Measurements from ENCODE around the gene CDK16. TPM values are rescaled to one million over a fixed set of nuclear protein-coding genes. Genes with fewer than 3 reads are reported as not detected.

Gene CDK16
- total RNA-seq, 5 donors from 2014 or later (not counting 1 experiment from before 2014, with no cell fraction given): 54.7 to 139 (median 60.4) TPM

- ATAC-seq (replicated peaks in 1 of 4): no peak
- Histone ChIP-seq H3K9me3 (no peaks in the 10 kb centered on the region), H3K4me3 (ENCODE audit: control insufficient read depth in 1 of 2, extremely low read depth in 1 of 2, low read length in 1 of 2) (no peak overlapping the region), H3K36me3 (ENCODE audit: control insufficient read depth in 2 of 2, extremely low read depth in 1 of 2, insufficient read depth in 1 of 2, low read length in 1 of 2) (peaks cover 30 to 77% of the 10 kb centered on the region in 2 donors), H3K27me3 (replicated peaks in 1 of 2; ENCODE audit: control insufficient read depth in 2 of 2, extremely low read depth in 1 of 2, insufficient read depth in 2 of 2, low read length in 1 of 2) (no peaks in the 10 kb centered on the region), H3K27ac (ENCODE audit: low read length) (no peak overlapping the region), H3K4me1 (ENCODE audit: control insufficient read depth in 1 of 2, extremely low read depth in 1 of 2, insufficient read depth in 2 of 2, low read length in 2 of 2) (peaks cover 5 to 18% of the 10 kb centered on the region in 2 experiments)
- ChIA-PET POLR2A (interaction anchor here in 1 of 2 donors (0.6 kb wide), 1 partner anchor 602 kb away, joined by 3 read pairs; no protein-coding TSS in a partner anchor), CTCF (interaction anchor here in 1 of 2 donors (0.6 kb wide), 1 partner anchor 332 kb away, joined by 4 read pairs; no protein-coding TSS in a partner anchor)
- H3K4me3 Mint-ChIP-seq: no peak overlapping the region
- peaks cover 30% of the 10 kb centered on the region for H3K36me3 Mint-ChIP-seq
- no peaks in the 10 kb centered on the region for H3K9me3 Mint-ChIP-seq
- DNase-seq: no peak
- peaks cover 27 to 41% (median 27%) of the 10 kb centered on the region in 3 donors for H3K4me1 Mint-ChIP-seq
- WGBS (ENCODE audit: insufficient coverage): 93% methylated on average over 4 of the region's 9 CpGs
- H3K27me3 Mint-ChIP-seq: no peaks in the 10 kb centered on the region
- no peak overlapping the region for H3K27ac Mint-ChIP-seq
Measured at GRCh38 chrX:47201345-47201944, 17.0 kb upstream of the CDK16 start.

GRCh38 chrX:47202316-47202715 lies 16.2 kb upstream of the CDK16 start:
- Mint-ChIP-seq H3K27ac (no peak overlapping the region), H3K27me3 (no peaks in the 10 kb centered on the region), H3K4me1 (peaks cover 18 to 32% (median 18%) of the 10 kb centered on the region in 3 donors), H3K36me3 (peaks cover 36% of the 10 kb centered on the region), H3K4me3 (no peak overlapping the region), H3K9me3 (no peaks in the 10 kb centered on the region)
- CTCF ChIA-PET: no interaction called here
- Histone ChIP-seq H3K4me1 (ENCODE audit: control insufficient read depth in 1 of 2, extremely low read depth in 1 of 2, insufficient read depth in 2 of 2, low read length in 2 of 2) (peaks cover 0 to 10% of the 10 kb centered on the region in 2 experiments), H3K9me3 (no peaks in the 10 kb centered on the region), H3K4me3 (ENCODE audit: control insufficient read depth in 1 of 2, extremely low read depth in 1 of 2, low read length in 1 of 2) (no peak overlapping the region), H3K36me3 (ENCODE audit: control insufficient read depth in 2 of 2, extremely low read depth in 1 of 2, insufficient read depth in 1 of 2, low read length in 1 of 2) (peaks cover 30 to 77% of the 10 kb centered on the region in 2 donors), H3K27ac (ENCODE audit: low read length) (no peak overlapping the region), H3K27me3 (replicated peaks in 1 of 2; ENCODE audit: control insufficient read depth in 2 of 2, extremely low read depth in 1 of 2, insufficient read depth in 2 of 2, low read length in 1 of 2) (no peaks in the 10 kb centered on the region)
- no peak for DNase-seq
- no peak for ATAC-seq (replicated peaks in 1 of 4)
- WGBS (ENCODE audit: insufficient coverage): 98% methylated on average over 8 of the region's 11 CpGs
- POLR2A ChIA-PET: no interaction called here

GRCh38 chrX:47202877-47203276 lies 15.6 kb upstream of the CDK16 start:
- H3K4me3 Mint-ChIP-seq: no peak overlapping the region
- H3K27ac Mint-ChIP-seq: no peak overlapping the region
- Histone ChIP-seq H3K4me3 (ENCODE audit: control insufficient read depth in 1 of 2, extremely low read depth in 1 of 2, low read length in 1 of 2) (no peak overlapping the region), H3K36me3 (ENCODE audit: control insufficient read depth in 2 of 2, extremely low read depth in 1 of 2, insufficient read depth in 1 of 2, low read length in 1 of 2) (peaks cover 30 to 80% of the 10 kb centered on the region in 2 donors), H3K4me1 (ENCODE audit: control insufficient read depth in 1 of 2, extremely low read depth in 1 of 2, insufficient read depth in 2 of 2, low read length in 2 of 2) (peaks cover 0 to 6% of the 10 kb centered on the region in 2 experiments), H3K27me3 (replicated peaks in 1 of 2; ENCODE audit: control insufficient read depth in 2 of 2, extremely low read depth in 1 of 2, insufficient read depth in 2 of 2, low read length in 1 of 2) (no peaks in the 10 kb centered on the region), H3K9me3 (no peaks in the 10 kb centered on the region), H3K27ac (ENCODE audit: low read length) (no peak overlapping the region)
- no CpG with 5 or more reads among the region's 4 CpGs for WGBS (ENCODE audit: insufficient coverage)
- ATAC-seq (replicated peaks in 1 of 4) (no peak), DNase-seq (no peak)
- ChIA-PET POLR2A (interaction anchor here in 1 of 2 donors (0.6 kb wide), 1 partner anchor 1336 kb away, joined by 7 read pairs; the partner anchor contains the start of gene TBC1D25), CTCF (no interaction called here)
- no peaks in the 10 kb centered on the region for H3K9me3 Mint-ChIP-seq
- H3K36me3 Mint-ChIP-seq: peaks cover 37% of the 10 kb centered on the region
- no peaks in the 10 kb centered on the region for H3K27me3 Mint-ChIP-seq
- H3K4me1 Mint-ChIP-seq: peaks cover 13 to 26% (median 13%) of the 10 kb centered on the region in 3 donors

GRCh38 chrX:47204970-47205369 lies 13.5 kb upstream of the CDK16 start:
- Histone ChIP-seq H3K4me3 (ENCODE audit: control insufficient read depth in 1 of 2, extremely low read depth in 1 of 2, low read length in 1 of 2) (no peak overlapping the region), H3K9me3 (no peaks in the 10 kb centered on the region), H3K27me3 (replicated peaks in 1 of 2; ENCODE audit: control insufficient read depth in 2 of 2, extremely low read depth in 1 of 2, insufficient read depth in 2 of 2, low read length in 1 of 2) (no peaks in the 10 kb centered on the region), H3K36me3 (ENCODE audit: control insufficient read depth in 2 of 2, extremely low read depth in 1 of 2, insufficient read depth in 1 of 2, low read length in 1 of 2) (peaks cover 34 to 75% of the 10 kb centered on the region in 2 donors), H3K4me1 (ENCODE audit: control insufficient read depth in 1 of 2, extremely low read depth in 1 of 2, insufficient read depth in 2 of 2, low read length in 2 of 2) (no peaks in the 10 kb centered on the region), H3K27ac (ENCODE audit: low read length) (no peak overlapping the region)
- Mint-ChIP-seq H3K36me3 (peaks cover 37% of the 10 kb centered on the region), H3K27me3 (no peaks in the 10 kb centered on the region), H3K4me3 (no peak overlapping the region), H3K4me1 (peaks cover 2 to 21% (median 2%) of the 10 kb centered on the region in 3 donors), H3K9me3 (no peaks in the 10 kb centered on the region), H3K27ac (no peak overlapping the region)
- CTCF ChIA-PET: interaction anchor here (0.6 to 0.8 kb wide), 2 partner anchors 199 to 255 kb away, joined by 3 to 8 read pairs; no protein-coding TSS in a partner anchor
- DNase-seq (no peak), ATAC-seq (replicated peaks in 1 of 4) (no peak)
- POLR2A ChIA-PET: no interaction called here
- 100% methylated on average over 1 of the region's 5 CpGs for WGBS (ENCODE audit: insufficient coverage)

GRCh38 chrX:47206316-47206715 lies 12.2 kb upstream of the CDK16 start:
- Mint-ChIP-seq H3K9me3 (no peaks in the 10 kb centered on the region), H3K27ac (no peak overlapping the region), H3K4me3 (no peak overlapping the region), H3K36me3 (peaks cover 32% of the 10 kb centered on the region), H3K4me1 (peaks cover 0 to 19% (median under 1%) of the 10 kb centered on the region in 3 donors), H3K27me3 (no peaks in the 10 kb centered on the region)
- no peak overlapping the region for H3K27ac ChIP-seq (ENCODE audit: low read length)
- H3K36me3 ChIP-seq (ENCODE audit: control insufficient read depth in 2 of 2, extremely low read depth in 1 of 2, insufficient read depth in 1 of 2, low read length in 1 of 2): peaks cover 30 to 74% of the 10 kb centered on the region in 2 donors
- no peaks in the 10 kb centered on the region for H3K27me3 ChIP-seq (replicated peaks in 1 of 2; ENCODE audit: control insufficient read depth in 2 of 2, extremely low read depth in 1 of 2, insufficient read depth in 2 of 2, low read length in 1 of 2)
- ChIA-PET POLR2A (no interaction called here), CTCF (no interaction called here)
- ATAC-seq (replicated peaks in 1 of 4) (no peak), DNase-seq (no peak)
- no peak overlapping the region for H3K4me3 ChIP-seq (ENCODE audit: control insufficient read depth in 1 of 2, extremely low read depth in 1 of 2, low read length in 1 of 2)
- no peaks in the 10 kb centered on the region for H3K4me1 ChIP-seq (ENCODE audit: control insufficient read depth in 1 of 2, extremely low read depth in 1 of 2, insufficient read depth in 2 of 2, low read length in 2 of 2)
- no CpG with 5 or more reads among the region's 3 CpGs for WGBS (ENCODE audit: insufficient coverage)
- no peaks in the 10 kb centered on the region for H3K9me3 ChIP-seq

- H3K27ac ChIP-seq (ENCODE audit: low read length): no peak overlapping the region
- Mint-ChIP-seq H3K27ac (no peak overlapping the region), H3K36me3 (peaks cover 33% of the 10 kb centered on the region), H3K4me1 (peaks cover 0 to 6% (median 2%) of the 10 kb centered on the region in 3 donors), H3K9me3 (no peaks in the 10 kb centered on the region), H3K4me3 (no peak overlapping the region), H3K27me3 (no peaks in the 10 kb centered on the region)
- no peak overlapping the region for H3K4me3 ChIP-seq (ENCODE audit: control insufficient read depth in 1 of 2, extremely low read depth in 1 of 2, low read length in 1 of 2)
- ChIA-PET POLR2A (no interaction called here), CTCF (no interaction called here)
- H3K27me3 ChIP-seq (replicated peaks in 1 of 2; ENCODE audit: control insufficient read depth in 2 of 2, extremely low read depth in 1 of 2, insufficient read depth in 2 of 2, low read length in 1 of 2): no peaks in the 10 kb centered on the region
- no peaks in the 10 kb centered on the region for H3K4me1 ChIP-seq (ENCODE audit: control insufficient read depth in 1 of 2, extremely low read depth in 1 of 2, insufficient read depth in 2 of 2, low read length in 2 of 2)
- H3K36me3 ChIP-seq (ENCODE audit: control insufficient read depth in 2 of 2, extremely low read depth in 1 of 2, insufficient read depth in 1 of 2, low read length in 1 of 2): peaks cover 24 to 74% of the 10 kb centered on the region in 2 donors
- H3K9me3 ChIP-seq: no peaks in the 10 kb centered on the region
- WGBS (ENCODE audit: insufficient coverage): no CpG with 5 or more reads among the region's 12 CpGs
- ATAC-seq (replicated peaks in 1 of 4) (no peak), DNase-seq (no peak)
Measured at GRCh38 chrX:47208108-47208507, 10.4 kb upstream of the CDK16 start.

Measured in T-cell (primary cell).